H1 (cell line): ENCODE results near the gene PLXNA4.

ENCODE experiments used
- CHD2 ChIP-seq: IDR thresholded peaks from 2 replicates; pipeline ENCODE4 v1.6.1; 2012; ENCODE audit warnings: low read length, improper control_type of control experiment
- CTCF ChIP-seq, 3 experiments: IDR thresholded peaks; 1 replicate in 2 of 3; 2 replicates in 1 of 3; pipeline versions ENCODE4 v1.5.1 to v1.6.1; 2011; ENCODE audit warnings: low read length in 3 of 3, mild to moderate bottlenecking in 3 of 3, inconsistent platforms in 2 of 3, low read depth in 1 of 3, moderate library complexity in 1 of 3; ENCODE audit not compliant: insufficient read depth in 1 of 3; ENCODE audit errors: control extremely low read depth in 1 of 3

- TF ChIP-seq CTCF (IDR thresholded peaks at IDR 0.05; ENCODE audit: control extremely low read depth in 1 of 3, insufficient read depth in 1 of 3, low read depth in 1 of 3, low read length in 3 of 3) (no peak), CHD2 (no peak)
Measured at GRCh38 chr7:132466367-132466766, 109.9 kb downstream of the PLXNA4 start.
